NOMO-1 treated with DMSO at 0.1 percent for 48 hours (cell line): Measurements from ENCODE around the gene AP4S1.

Experiments used
- DNase-seq: peaks from one replicate; lab custom pipeline; 2025; ENCODE audit not compliant: unreplicated experiment; lab: John Stamatoyannopoulos, UW

Gene AP4S1

GRCh38 chr14:31128601-31129526 lies 103.4 kb downstream of the AP4S1 start:
- DNase-seq, result peak; percentile 78

GRCh38 chr14:31133133-31133532 lies 107.7 kb downstream of the AP4S1 start:
- DNase-seq, result no peak

DNA sequence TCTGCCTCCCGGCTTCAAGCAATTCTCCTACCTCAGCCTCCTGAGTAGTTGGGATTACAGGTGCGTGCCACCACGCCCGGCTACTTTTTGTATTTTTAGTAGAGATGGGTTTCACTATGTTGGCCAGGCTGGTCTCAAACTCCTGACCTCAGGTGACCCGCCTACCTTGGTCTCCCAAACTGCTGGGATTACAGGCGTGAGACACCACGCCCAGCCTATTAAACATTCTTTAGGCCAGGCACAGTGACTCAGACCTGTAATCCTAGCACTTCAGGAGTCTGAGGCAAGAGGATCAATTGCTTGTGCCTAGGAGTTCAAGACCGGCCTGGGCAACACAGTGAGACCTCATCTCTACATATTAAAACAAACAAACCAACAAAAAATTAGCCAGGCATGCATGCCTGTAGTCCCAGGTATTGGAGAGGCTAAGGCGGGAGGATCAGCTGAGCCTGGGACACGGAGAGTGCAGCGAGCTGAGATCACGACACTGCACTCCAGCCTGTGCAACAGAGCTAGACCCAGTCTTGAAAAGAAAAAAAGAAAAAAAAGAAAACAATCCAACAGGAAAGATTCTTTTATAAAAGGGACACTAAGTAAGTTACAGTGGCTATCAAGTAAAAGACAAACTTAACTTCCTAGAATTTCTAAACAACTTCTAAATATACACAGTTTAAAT lies 111.9 kb downstream of the AP4S1 start:
- DNase-seq, result no peak

DNA sequence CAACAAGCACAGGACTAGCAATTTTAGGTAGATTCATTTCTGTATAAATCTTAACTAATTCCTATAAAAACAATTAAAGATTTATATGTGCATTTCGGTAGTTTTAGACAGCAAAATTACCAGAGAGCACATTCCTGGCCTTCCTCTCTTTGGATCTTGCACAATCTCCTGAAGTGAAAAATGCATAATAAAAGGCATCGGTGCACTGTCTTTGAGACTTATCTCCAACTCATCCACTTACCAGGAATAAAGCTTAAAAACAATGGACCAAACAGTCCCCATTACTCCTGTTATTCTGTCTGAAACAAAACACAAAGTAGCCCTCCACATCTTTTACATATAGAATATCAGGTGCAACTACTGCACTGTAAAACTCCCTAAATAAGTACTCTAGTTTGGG lies 112.9 kb downstream of the AP4S1 start:
- DNase-seq, result no peak

- DNase-seq, result no peak
Observed at GRCh38 chr14:31139301-31139847, 113.9 kb downstream of the AP4S1 start.

DNA sequence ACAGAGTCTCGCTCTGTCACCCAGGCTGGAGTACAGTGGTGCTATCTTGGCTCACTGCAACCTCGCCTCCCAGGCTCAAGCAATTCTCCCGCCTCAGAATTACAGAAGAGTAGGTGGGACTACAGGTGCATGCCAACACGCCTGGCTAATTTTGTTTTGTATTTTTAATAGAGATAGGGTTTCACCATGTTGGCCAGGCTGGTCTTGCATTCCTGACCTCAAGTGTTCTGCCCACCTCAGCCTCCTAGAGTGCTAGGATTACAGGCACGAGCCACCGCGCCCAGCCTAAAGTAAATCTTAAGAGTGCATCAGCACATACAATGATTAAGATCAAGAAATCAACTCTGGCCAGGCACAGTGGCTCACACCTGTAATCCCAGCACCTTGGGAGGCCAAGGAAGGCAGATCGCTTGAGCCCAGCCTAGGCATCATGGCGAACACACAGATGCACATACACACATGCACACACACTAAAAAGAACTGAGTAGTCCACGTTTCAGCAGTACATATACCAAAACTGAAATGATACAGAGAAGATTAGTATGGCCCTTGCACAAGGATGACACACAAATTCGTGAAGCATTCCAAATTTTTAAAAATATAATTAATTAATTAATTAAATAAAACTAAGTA lies 117.1 kb downstream of the AP4S1 start:
- DNase-seq, result no peak
